GM18511 (cell line): ENCODE data around the gene SGF29.
"Not testable (repeated sequence)": the region's sequence is repeated elsewhere in the genome, so short reads cannot be mapped to it uniquely, and the experiment has no call there.

ENCODE experiments used
- ATAC-seq: cut with Tn5 transposase; IDR thresholded peaks from one replicate; pipeline ENCODE4 v1.9.1; 2021; ENCODE audit warnings: mild to moderate bottlenecking, moderate library complexity; ENCODE audit not compliant: unreplicated experiment

The SGF29 gene

GRCh38 chr16:28592979-28593553, 39.3 kb downstream of the SGF29 start:
- ATAC-seq, result no peak

GRCh38 chr16:28595451-28595850, 41.7 kb downstream of the SGF29 start:
- ATAC-seq, result not testable (repeated sequence)

DNA sequence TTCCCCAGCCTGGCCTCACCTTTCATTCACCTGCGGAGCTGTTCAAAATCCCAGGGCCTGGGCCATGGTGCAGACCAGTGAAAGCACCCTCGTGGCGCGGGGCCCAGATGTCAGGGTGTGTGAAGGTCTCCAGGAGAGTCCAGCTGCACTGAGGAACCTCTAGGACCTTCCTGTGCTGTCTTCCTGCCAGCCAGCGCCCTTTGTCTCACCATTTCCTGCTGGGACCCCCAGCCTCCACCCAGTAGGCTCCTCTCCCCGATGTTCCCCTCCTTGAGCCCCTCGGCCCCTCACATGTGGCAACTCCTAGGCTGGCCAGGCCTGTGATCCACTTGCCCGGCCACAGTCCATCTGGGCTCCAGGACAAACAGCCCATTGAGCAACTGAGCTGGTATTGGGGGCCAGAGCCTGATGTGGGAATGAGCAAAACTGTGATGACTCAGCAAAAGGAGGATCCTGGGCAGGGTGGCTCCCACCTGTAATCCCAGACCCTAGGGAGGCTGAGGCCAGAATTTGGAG, 42.5 kb downstream of the SGF29 start:
- no peak for ATAC-seq

- ATAC-seq, result no peak
Measured at GRCh38 chr16:28596840-28597691, 43.3 kb downstream of the SGF29 start, which contains the start of gene SULT1A2. Gene SULT1A2, minus strand, starts transcription at chr16:28597050. Its CDS starts 1,120 bp downstream, at chr16:28595930.

DNA sequence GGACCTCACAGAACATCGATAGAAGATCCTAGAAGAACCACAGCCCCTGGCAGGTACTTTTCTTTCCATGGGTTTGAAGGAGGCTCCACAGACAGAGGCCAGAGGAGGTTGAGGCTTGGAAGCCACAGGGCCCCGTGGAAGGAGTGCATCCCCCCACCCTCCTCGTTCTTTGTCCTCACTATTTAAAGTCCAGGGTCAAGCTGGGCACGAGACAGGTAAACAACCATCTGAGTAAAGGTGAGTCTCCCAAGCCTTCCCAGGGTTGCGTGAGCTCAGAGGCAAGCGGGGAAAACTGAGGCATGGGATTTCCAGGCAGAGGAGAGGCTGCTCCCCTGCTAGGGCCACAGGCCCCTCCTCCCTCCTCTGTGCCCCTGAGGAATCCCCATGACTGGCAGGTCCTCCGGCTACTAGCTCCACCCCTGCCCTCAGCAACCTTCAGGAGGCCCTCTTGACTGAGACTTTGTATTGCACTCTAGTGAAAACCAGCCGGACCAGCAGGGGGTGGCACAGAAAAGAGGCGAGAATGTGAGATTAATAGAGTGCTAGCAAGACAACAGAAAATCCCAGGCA, 44.1 kb downstream of the SGF29 start:
- no peak for ATAC-seq

DNA sequence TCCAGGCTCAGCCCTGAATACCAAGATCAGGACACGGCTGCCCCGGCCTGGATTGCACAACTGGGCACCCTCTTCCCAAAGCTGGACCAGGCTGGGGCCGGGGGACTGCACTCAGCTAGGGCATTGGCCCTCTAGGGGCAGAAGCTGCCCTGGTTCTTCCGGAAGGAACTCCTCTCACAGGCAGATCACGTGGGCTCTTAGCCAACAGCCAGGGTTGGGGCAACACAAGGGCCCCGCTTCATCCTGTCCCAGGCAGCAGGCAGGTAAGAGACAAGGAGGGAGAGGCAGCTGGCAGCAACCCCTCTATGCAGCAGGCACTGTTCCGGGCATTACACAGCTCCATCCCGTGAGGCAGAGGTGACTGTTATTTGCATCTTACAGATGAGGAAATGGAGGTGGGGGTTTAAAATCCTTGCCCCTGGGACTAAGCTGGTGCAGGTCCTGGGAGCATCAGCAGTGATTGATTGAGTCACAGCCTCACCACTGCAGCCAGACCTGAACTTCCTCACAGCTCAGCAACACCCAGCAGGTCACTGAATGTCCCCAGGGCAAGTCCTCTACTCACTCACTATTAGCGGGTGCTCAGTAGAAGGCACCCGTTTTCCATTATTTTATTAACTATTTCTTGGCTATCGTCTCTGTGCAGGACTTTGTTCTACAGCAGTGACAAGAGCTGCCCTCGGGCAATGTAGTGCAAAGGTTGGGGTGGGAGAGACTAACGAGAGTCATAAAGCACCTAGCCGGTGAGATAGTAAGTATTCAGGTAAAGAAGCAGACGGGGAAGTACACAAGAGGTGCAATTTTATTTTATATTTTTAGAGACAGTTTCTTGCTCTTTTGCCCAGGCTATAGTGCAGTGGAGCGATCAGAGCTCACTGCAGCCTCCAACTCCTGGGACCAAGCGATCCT, 45.9 kb downstream of the SGF29 start:
- ATAC-seq, result peak; percentile 75

GRCh38 chr16:28600965-28601364, 47.2 kb downstream of the SGF29 start:
- not testable (repeated sequence) for ATAC-seq

- ATAC-seq, result not testable (repeated sequence)
Measured at GRCh38 chr16:28601589-28601988, 47.9 kb downstream of the SGF29 start.

GRCh38 chr16:28602062-28602461, 48.3 kb downstream of the SGF29 start:
- not testable (repeated sequence) for ATAC-seq

DNA sequence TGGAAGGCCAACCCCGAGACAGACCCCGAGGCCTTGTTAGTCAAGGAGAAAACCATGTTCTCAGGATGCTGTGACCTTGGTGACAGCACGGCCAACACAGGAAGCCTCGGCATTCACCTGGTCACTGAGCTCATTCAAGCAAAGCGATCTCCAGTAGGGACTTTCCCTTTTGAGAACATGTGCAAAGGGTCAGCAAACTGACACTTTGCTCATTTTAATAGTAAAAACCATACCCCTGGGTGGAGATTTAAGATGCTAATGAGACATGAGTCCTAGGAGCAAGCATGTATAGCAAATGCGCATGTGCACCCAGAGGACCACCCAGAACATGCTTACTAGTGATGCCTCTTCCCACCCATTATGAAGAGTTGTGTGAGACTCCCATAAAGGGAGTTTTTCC, 48.8 kb downstream of the SGF29 start:
- ATAC-seq, result peak; percentile 39

GRCh38 chr16:28603381-28604185, 49.9 kb downstream of the SGF29 start:
- ATAC-seq, result no peak

DNA sequence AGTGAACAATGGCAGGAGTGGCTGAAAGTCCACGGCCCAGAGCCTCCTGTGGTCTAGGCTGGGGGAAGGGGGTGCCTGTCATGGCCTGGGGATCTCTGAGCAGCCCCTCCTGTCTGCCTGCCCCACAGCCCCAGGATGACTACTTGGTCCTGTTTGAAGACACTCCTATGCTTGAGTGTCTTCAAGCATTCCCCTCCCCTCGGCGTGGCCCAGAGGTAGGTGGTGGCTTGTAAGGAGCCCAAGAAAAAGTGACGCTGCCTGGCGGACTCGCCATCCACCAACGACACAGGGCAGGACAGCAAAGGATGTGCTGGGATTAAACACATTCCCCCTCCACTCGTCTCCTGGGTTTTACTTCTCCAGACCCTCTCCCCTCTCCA, 50.5 kb downstream of the SGF29 start:
- ATAC-seq, result no peak

GRCh38 chr16:28606291-28607115, 52.8 kb downstream of the SGF29 start:
- ATAC-seq, result no peak

- no peak for ATAC-seq
Measured at GRCh38 chr16:28607116-28607623, 53.5 kb downstream of the SGF29 start.

- not testable (repeated sequence) for ATAC-seq
Measured at GRCh38 chr16:28607681-28608495, 54.2 kb downstream of the SGF29 start.

DNA sequence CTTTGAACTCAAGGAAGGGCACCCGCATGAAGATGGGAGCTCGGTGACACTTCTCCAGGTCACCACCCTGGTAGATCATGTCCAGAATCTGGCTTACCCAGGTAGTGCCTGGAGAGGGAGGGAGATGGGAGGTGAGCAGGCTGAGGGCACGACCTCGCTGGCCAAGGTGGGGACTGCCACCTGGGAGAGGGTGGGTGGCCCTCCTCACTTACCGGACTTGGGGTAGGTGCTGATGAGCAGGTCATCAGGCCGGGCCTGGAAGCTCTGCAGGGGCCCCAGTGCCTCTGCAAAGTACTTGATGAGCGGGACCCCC, 54.7 kb downstream of the SGF29 start:
- not testable (repeated sequence) for ATAC-seq

GRCh38 chr16:28608867-28609596, 55.3 kb downstream of the SGF29 start:
- not testable (repeated sequence) for ATAC-seq
